ENCODE data around the gene MED27. TPM values are rescaled to one million over a fixed set of nuclear protein-coding genes. Genes with fewer than 3 reads are reported as not detected.

Gene MED27
- total RNA-seq, 1 donor: 25.7 TPM

DNA sequence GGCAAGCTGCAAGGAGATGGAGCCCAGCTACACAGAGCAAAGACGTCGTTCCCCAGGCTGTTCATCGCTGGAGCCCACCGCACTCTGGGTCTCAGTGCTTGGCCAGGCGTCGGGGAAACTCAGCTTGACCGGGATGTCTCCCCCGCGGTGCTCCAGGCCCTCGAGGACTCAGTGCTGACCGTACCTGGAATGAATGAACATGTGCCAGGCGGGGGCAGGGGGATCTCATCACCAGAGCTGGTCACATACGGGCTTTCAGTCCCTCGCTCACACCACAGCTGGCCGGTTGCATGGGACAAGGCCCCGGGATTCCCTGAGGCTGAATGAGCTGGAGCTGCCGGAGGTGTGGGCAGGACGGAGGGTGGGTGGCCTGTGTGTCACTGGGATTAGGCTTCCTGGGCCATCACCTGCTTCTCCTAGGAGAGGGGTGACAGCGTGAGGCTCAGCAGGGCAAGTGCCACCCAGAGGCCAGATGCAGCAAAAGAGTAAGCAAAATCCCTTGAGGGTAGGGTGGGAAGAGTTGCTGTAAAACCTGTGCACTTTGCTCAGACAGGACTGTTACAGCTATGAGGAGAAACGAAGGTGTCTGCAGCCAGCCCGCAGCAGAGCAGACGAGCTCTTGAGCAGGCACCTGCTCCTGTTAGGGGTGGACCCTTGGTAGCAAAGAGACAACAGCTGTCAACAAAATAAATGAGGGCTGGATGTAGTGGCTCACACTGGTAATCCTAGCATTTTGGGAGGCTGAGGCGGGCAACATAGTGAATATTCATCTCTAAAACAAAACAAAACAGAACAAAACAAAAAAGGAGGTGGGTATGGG is 269.1 kb downstream of the MED27 start:
- Histone ChIP-seq H3K4me3 (ENCODE audit: insufficient read depth, low read length) (no peak overlapping the region), H3K4me2 (ENCODE audit: insufficient read depth, low read length) (no peak overlapping the region), H3K27me3 (ENCODE audit: insufficient read depth, low read length) (peaks cover 43% of the 10 kb centered on the region), H3K4me1 (ENCODE audit: insufficient read depth, low read length) (no peaks in the 10 kb centered on the region), H3K79me2 (ENCODE audit: insufficient read depth, low read length) (no peaks in the 10 kb centered on the region), H3K9me3 (ENCODE audit: low read depth, low read length) (no peaks in the 10 kb centered on the region), H4K20me1 (ENCODE audit: insufficient read depth, low read length) (no peaks in the 10 kb centered on the region), H2AFZ (ENCODE audit: low read length) (no peak overlapping the region), H3K27ac (ENCODE audit: low read depth, low read length) (no peak overlapping the region), H3K36me3 (ENCODE audit: insufficient read depth, low read length) (no peaks in the 10 kb centered on the region)
- peak; percentile 69 for DNase-seq (ENCODE audit: insufficient read length, low spot score, missing footprints)
- TF ChIP-seq, protein P1, sequence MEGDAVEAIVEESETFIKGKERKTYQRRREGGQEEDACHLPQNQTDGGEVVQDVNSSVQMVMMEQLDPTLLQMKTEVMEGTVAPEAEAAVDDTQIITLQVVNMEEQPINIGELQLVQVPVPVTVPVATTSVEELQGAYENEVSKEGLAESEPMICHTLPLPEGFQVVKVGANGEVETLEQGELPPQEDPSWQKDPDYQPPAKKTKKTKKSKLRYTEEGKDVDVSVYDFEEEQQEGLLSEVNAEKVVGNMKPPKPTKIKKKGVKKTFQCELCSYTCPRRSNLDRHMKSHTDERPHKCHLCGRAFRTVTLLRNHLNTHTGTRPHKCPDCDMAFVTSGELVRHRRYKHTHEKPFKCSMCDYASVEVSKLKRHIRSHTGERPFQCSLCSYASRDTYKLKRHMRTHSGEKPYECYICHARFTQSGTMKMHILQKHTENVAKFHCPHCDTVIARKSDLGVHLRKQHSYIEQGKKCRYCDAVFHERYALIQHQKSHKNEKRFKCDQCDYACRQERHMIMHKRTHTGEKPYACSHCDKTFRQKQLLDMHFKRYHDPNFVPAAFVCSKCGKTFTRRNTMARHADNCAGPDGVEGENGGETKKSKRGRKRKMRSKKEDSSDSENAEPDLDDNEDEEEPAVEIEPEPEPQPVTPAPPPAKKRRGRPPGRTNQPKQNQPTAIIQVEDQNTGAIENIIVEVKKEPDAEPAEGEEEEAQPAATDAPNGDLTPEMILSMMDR (IDR thresholded peaks at IDR 0.05; ENCODE audit: extremely low read depth, low read depth, low read length): no peak

Other genes with a start within 250 kb of the MED27 start
- gene NTNG2, start 82.2 kb upstream of the MED27 start, total RNA-seq: 9.4 and 13.0 TPM in 2 replicates